Subcutaneous adipose tissue (tissue), 4 donors: ENCODE measurements around the gene GIMAP8. TPM values are rescaled to one million over a fixed set of nuclear protein-coding genes. Genes with fewer than 3 reads are reported as not detected.

Experiments used
- CTCF ChIP-seq: fragments of 450-650 bp; IDR thresholded peaks from one replicate; pipeline ENCODE4 v1.5.1; 2016; ENCODE audit warnings: low read depth, mild to moderate bottlenecking, control low read depth, antibody characterized with exemption, moderate library complexity
- total RNA-seq, 4 donors: library from RNA; depleted of rRNA; stranded (reverse); fragments of >200 nt; gene quantifications; one replicate each; pipeline ENCODE4 v1.1.0, GENCODE V29; 2016

The GIMAP8 gene
- total RNA-seq, 4 donors from 2014 or later: 9.9 to 29.0 (median 15.0) TPM

GRCh38 chr7:150412518-150413488 lies 37.6 kb upstream of the GIMAP8 start:
- no peak for TF ChIP-seq CTCF

GRCh38 chr7:150413640-150414081 lies 36.8 kb upstream of the GIMAP8 start:
- TF ChIP-seq CTCF: no peak

- TF ChIP-seq CTCF: no peak
These were observed 35.0 kb upstream of the GIMAP8 start for GRCh38 chr7:150415161-150416153.

GRCh38 chr7:150417239-150417638 lies 33.2 kb upstream of the GIMAP8 start:
- no peak for TF ChIP-seq CTCF

GRCh38 chr7:150417863-150418262 lies 32.6 kb upstream of the GIMAP8 start:
- no peak for TF ChIP-seq CTCF

- TF ChIP-seq CTCF: no peak
These were observed 30.2 kb upstream of the GIMAP8 start for GRCh38 chr7:150420242-150420641.
